Ureter (tissue), 1 donor: Measurements from ENCODE around the gene SIGLEC15. TPM values are rescaled to one million over a fixed set of nuclear protein-coding genes. Genes with fewer than 3 reads are reported as not detected.

Experiments used
- DNase-seq: peaks from one replicate; pipeline ENCODE4 v3.0.0-alpha.2; 2020; ENCODE audit warnings: low spot score
- total RNA-seq: library from RNA; stranded (reverse); gene quantifications from one replicate; pipeline ENCODE4 v1.2.4, GENCODE V29; 2023
- donor health status: DM: yes; HTN: yes; CAD: no.

Gene SIGLEC15
- total RNA-seq, 1 donor from 2014 or later: 8.4 TPM

DNA sequence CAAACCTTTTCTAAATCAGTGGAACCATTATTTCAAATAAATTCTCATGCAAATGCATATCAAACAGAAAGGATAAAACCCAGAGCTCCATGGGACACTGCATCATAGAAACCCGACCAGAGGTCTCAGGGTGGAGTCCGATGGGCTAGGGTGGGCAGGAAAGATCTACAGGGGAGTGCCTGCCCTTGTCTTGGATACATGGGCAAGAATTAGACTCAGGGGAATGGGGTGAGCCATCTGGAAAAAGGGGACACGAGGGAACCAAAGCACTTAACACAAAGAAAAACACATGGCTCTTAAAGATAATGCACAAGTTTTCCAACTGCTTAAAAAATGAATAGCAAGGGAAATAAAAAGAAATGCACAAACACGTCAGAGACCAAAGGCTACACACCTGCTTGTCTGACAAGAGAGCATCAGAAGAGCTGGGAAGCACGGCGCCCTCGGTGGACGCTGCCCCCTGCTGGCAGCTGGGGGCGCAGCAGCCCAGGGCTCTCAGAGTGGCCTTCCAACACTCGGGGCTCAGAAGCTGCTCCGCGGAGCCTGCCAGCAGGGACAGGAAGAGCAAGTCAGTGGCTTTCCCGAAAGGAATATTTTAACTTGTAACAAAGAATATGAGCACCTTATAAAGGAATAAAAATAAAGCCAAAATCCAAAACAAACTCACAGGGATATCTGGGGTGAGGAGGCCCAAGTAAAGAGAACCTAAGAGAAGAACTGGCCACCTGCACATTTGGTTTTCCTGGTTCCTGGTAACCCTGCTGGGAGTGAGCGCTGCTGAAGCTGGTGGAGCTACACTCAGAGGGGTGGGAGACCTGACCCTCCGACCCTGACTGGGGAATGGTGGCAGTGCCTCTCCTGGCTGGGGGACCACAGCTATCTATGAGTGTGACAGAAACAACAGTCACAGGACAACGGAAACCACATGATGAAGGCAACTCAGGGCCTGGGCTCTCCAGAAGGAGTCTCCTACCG, 54.5 kb downstream of the SIGLEC15 start:
- peak; percentile 71 for DNase-seq

DNA sequence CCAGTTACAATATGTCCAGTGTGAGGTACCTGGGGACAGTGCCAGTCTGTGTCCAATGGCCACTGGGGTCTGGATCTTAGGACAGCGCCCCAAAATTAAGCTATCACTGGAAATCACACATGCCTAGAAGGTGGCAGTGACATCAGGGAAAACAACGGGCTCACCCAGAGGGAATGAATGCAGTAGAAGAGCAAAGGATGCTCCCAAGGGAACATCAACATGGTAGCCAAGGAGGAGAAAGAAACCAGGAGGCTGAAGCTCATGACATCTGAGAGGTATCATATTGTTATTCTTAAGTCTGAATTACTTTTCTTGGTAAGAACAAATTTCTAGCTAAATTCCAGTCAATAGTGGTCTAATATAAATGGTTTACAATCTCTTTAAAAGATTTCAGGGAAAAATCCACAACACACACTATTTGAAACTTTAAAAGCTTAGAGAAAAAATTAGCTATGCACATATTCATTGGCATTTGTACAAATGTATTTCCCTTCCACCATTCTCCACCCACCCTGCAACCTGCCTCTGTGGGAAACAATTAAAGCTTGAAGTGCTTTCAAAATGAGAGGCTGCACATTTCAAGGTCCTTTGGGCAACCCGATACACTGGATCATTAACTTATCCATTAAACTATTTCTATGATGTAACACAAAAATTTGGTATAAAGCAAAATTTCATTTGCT, 55.5 kb downstream of the SIGLEC15 start:
- no peak for DNase-seq

DNA sequence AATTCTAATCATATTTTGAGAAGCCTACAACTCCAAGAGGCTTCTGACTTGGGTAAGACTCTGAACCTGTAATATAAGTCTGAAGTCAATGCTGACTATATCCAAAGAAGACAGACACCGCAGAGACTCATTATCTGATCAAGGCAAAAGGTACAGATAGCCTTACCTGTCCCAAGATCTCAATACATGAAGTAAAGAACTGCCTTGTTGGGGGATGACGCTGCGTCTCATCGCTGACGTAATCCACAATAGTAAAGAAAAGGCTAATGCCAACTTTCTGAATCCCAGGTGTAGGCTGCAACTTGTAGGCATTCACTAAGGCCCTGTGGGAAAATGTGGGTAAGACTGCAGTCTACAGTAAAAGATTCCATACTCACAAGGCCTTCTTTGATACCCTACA, 62.1 kb downstream of the SIGLEC15 start:
- no peak for DNase-seq

DNA sequence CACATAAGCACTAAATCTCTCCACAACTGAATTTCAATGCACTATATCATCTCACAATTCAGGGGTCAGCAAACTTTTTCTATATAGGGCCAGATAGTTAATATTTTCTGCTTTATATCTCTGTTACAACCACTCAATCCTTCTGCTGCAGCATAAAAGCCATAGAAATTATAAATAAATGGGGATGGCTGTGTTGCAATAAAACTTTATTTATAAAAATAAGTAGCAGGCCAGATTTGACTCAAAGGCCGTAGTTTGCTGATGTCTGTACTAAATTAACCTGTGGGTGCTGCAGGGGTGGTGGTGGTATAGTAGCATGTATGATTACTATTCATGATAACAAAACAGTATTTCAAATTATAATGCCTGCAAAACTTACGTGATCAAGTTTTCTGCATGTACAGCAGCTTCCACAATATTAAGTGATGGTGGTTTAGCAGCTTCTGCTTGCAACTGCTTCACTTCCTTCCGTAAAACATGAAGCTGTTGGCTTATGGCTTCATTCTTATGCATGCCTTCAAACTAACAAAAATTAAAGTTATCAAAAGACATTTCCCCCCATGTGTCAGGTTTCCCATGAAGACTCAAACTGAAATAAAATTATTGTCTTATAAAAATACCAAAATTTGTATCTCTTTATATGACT, 64.1 kb downstream of the SIGLEC15 start:
- DNase-seq: no peak

GRCh38 chr18:45890606-45891005, 65.1 kb downstream of the SIGLEC15 start:
- DNase-seq: no peak

DNA sequence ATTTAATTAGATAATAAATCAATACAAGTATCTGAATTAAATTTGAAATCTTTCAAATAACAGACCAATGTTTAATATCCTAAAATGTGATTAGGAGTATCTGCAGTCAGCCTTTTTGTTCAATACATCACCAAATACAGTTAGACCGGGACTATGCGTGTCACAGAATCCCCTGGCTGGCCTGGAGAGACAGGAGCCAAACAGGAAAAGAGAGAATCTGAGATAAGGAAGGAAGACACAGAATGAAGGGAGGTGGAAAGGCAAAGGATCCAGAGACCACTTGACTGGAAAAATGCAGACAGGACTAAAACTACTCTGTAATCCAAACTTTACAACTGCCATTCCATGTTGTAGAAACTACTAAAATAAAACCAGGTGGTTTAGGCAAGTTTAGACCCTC, 66.3 kb downstream of the SIGLEC15 start:
- no peak for DNase-seq

Other genes starting within 250 kb of the SIGLEC15 start
- not detected for gene SLC14A2, start 210.2 kb upstream of the SIGLEC15 start, total RNA-seq
- 136 TPM for gene SLC14A1, start 101.5 kb upstream of the SIGLEC15 start, total RNA-seq
- gene EPG5, start 141.7 kb downstream of the SIGLEC15 start, total RNA-seq: 35.8 TPM
- 9.9 TPM for gene PSTPIP2, start 246.6 kb downstream of the SIGLEC15 start, total RNA-seq